Hepatocyte (in vitro differentiated cells): ENCODE measurements around the gene GTPBP4. TPM values are rescaled to one million over a fixed set of nuclear protein-coding genes. Genes with fewer than 3 reads are reported as not detected.

Experiments
- DNase-seq: peaks from one replicate; pipeline ENCODE4 v3.0.0-alpha.2; 2016; ENCODE audit warnings: low spot score
- H2AFZ ChIP-seq: fragments of 200-600 bp; sonication (generic); 2 replicates; pipeline ENCODE4 v1.6.0; 2016; ENCODE audit warnings: antibody characterized with exemption, mild to moderate bottlenecking
- H3K27ac ChIP-seq: fragments of 200-600 bp; sonication (generic); 2 replicates; pipeline ENCODE4 v1.5.1; 2016; ENCODE audit warnings: mild to moderate bottlenecking
- H3K27me3 ChIP-seq: fragments of 200-600 bp; sonication (generic); 2 replicates; pipeline ENCODE4 v1.6.1; 2016
- H3K36me3 ChIP-seq: fragments of 200-600 bp; sonication (generic); replicated peaks from 2 replicates; pipeline ENCODE4 v1.5.1; 2016; ENCODE audit warnings: low read depth; ENCODE audit not compliant: insufficient read depth
- H3K4me1 ChIP-seq: fragments of 200-600 bp; sonication (generic); 2 replicates; pipeline ENCODE4 v1.5.1; 2016; ENCODE audit warnings: mild to moderate bottlenecking, moderate library complexity; ENCODE audit not compliant: insufficient read depth
- H3K4me2 ChIP-seq: fragments of 200-600 bp; sonication (generic); 2 replicates; pipeline ENCODE4 v1.6.0; 2016
- H3K4me3 ChIP-seq: fragments of 200-600 bp; sonication (generic); 2 replicates; pipeline ENCODE4 v1.5.1; 2016; ENCODE audit warnings: mild to moderate bottlenecking
- H3K79me2 ChIP-seq: fragments of 200-600 bp; sonication (generic); 2 replicates; pipeline ENCODE4 v1.6.0; 2017; ENCODE audit warnings: mild to moderate bottlenecking
- H3K9me2 ChIP-seq: fragments of 200-600 bp; sonication (generic); replicated peaks from 2 replicates; pipeline ENCODE4 v1.6.0; 2017; ENCODE audit warnings: mild to moderate bottlenecking; ENCODE audit not compliant: insufficient read depth
- H3K9me3 ChIP-seq: fragments of 200-600 bp; sonication (generic); 2 replicates; pipeline ENCODE4 v1.5.1; 2016; ENCODE audit warnings: low read depth, mild to moderate bottlenecking
- H4K20me1 ChIP-seq: fragments of 200-600 bp; sonication (generic); 2 replicates; pipeline ENCODE4 v1.6.0; 2016; ENCODE audit warnings: mild to moderate bottlenecking; ENCODE audit not compliant: insufficient read depth, poor library complexity, severe bottlenecking
- EZH2 ChIP-seq: fragments of 200-600 bp; sonication (generic); IDR thresholded peaks from 2 replicates; pipeline ENCODE4 v1.6.1; 2016; ENCODE audit warnings: antibody characterized with exemption, mild to moderate bottlenecking, borderline replicate concordance
- EZH2phosphoT487 ChIP-seq: fragments of 200-600 bp; sonication (generic); IDR thresholded peaks from one replicate; pipeline ENCODE4 v1.6.1; 2018; ENCODE audit warnings: antibody characterized with exemption, mild to moderate bottlenecking, low read depth, moderate library complexity; ENCODE audit not compliant: unreplicated experiment, severe bottlenecking
- WGBS: methylation state at CpG from one replicate; pipeline ENCODE4 v1.1.6; 2016; ENCODE audit warnings: low lambda C conversion rate; ENCODE audit errors: missing lambda C conversion rate; 5-methylcytosine and 5-hydroxymethylcytosine counted together
- polyA plus RNA-seq: library from polyadenylated mRNA; unstranded; fragments of >200 nt; fragmentation: Nextera tagmentation; extraction: Ambion mirVana; gene quantifications from 2 replicates; pipeline ENCODE4 v1.2.1, GENCODE V29; 2016
- total RNA-seq: library from RNA; depleted of rRNA; stranded (reverse); fragments of >200 nt; gene quantifications from 2 replicates; pipeline ENCODE4 v1.2.3, GENCODE V29; 2014
- TF ChIP-seq, protein P1 (sequence below): fragments of 200-600 bp; sonication (generic); IDR thresholded peaks from 2 replicates; pipeline ENCODE4 v1.5.1; 2016; ENCODE audit warnings: antibody characterized with exemption, mild to moderate bottlenecking; ENCODE audit not compliant: poor library complexity

The GTPBP4 gene
- total and polyA plus RNA-seq, 2 experiments from 2014 or later: 34.2 to 55.5 TPM

DNA sequence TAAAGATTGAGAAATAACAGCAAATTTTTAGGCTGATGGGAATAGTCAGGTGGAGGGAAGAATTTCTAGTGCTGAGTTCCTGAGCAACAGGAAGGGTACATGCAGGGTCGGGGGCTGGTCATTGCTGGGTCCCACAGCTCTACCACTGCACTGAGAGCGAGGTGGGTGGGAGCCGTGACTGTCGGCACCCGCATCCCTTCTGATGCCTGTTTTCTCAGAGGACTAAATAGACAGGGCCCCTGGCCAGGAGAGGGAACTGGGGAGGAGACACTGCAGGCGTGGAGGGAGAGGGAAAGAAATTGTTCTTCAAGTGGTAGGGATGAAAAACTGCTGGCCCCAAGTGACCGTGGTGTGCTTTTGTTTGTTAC is 7.3 kb downstream of the GTPBP4 start:
- no peaks in the 10 kb centered on the region for H3K9me2 ChIP-seq
- peaks cover 9% of the 10 kb centered on the region for H4K20me1 ChIP-seq
- H3K79me2 ChIP-seq: peaks cover 46% of the 10 kb centered on the region
- 95% methylated on average over 7 of the region's 7 CpGs for WGBS
- H3K27ac ChIP-seq: no peak overlapping the region
- no peak for DNase-seq
- no peak overlapping the region for H3K4me2 ChIP-seq
- H3K9me3 ChIP-seq: no peaks in the 10 kb centered on the region
- peaks cover 10% of the 10 kb centered on the region for H3K36me3 ChIP-seq
- no peak overlapping the region for H2AFZ ChIP-seq
- no peaks in the 10 kb centered on the region for H3K27me3 ChIP-seq
- no peak for TF ChIP-seq EZH2phosphoT487
- no peak for TF ChIP-seq EZH2
- TF ChIP-seq, protein P1, sequence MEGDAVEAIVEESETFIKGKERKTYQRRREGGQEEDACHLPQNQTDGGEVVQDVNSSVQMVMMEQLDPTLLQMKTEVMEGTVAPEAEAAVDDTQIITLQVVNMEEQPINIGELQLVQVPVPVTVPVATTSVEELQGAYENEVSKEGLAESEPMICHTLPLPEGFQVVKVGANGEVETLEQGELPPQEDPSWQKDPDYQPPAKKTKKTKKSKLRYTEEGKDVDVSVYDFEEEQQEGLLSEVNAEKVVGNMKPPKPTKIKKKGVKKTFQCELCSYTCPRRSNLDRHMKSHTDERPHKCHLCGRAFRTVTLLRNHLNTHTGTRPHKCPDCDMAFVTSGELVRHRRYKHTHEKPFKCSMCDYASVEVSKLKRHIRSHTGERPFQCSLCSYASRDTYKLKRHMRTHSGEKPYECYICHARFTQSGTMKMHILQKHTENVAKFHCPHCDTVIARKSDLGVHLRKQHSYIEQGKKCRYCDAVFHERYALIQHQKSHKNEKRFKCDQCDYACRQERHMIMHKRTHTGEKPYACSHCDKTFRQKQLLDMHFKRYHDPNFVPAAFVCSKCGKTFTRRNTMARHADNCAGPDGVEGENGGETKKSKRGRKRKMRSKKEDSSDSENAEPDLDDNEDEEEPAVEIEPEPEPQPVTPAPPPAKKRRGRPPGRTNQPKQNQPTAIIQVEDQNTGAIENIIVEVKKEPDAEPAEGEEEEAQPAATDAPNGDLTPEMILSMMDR: no peak
- no peaks in the 10 kb centered on the region for H3K4me1 ChIP-seq
- H3K4me3 ChIP-seq: no peak overlapping the region

DNA sequence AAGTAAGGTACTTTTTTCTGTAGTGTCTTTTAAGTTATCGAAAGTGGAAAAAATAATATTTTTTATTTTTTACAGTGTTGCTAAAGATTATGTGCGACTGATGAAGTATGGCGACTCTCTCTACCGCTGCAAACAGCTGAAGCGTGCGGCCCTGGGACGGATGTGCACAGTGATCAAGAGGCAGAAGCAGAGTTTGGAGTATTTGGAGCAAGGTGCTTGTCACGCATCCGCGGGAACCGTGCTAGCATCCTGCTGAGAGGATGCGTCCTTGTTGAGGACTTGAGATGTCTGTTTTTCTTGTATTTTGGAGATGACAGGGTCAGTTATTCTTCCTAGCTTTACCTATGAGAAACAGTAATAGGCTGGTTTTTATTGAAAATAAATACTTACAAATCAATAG is 7.8 kb downstream of the GTPBP4 start:
- Histone ChIP-seq H3K79me2 (peaks cover 41% of the 10 kb centered on the region), H3K9me3 (no peaks in the 10 kb centered on the region), H3K27me3 (no peaks in the 10 kb centered on the region), H3K27ac (no peak overlapping the region), H3K4me3 (no peak overlapping the region), H3K4me1 (no peaks in the 10 kb centered on the region), H3K4me2 (no peak overlapping the region), H3K9me2 (no peaks in the 10 kb centered on the region), H4K20me1 (peaks cover 8% of the 10 kb centered on the region), H2AFZ (no peak overlapping the region), H3K36me3 (peaks cover 10% of the 10 kb centered on the region)
- no peak for DNase-seq
- TF ChIP-seq, protein P1: no peak
- no peak for TF ChIP-seq EZH2phosphoT487
- no peak for TF ChIP-seq EZH2
- WGBS: 99% methylated on average over 12 of the region's 12 CpGs

DNA sequence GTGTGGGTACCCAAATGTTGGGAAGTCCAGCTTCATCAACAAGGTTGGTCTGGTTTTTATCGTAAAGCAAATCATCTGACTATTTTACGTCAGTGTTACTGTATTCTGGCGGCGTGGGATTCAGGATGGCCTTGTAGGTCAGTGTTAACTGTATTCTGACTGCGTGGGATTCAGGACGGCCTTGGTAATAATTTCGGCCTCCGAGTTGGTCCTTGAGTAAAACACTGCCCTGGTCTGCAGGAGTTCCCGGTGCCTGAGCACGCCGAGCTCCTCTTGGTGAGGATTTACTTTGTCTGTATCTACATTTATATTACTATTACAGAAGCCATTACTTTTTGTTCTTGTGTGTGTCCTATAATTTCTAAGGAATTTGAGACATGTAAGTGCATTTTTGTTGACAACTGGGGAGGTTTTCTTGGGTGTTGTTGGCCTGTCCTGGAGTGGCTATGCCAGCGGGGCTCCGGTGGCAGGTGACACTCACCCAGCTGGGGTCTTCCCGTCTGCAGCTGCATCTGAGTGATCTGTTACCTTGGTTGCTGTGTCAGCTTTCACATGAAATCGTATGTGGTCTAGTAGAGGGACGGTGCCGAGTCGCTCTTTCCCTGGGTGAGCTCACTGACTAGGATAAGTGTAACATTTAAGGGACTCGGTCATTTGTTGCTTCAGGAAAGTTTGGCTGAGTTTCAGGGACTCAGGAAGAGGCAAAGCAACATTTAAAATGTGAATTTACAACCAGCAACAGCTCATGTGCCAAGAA is 9.2 kb downstream of the GTPBP4 start:
- peaks cover 39% of the 10 kb centered on the region for H3K79me2 ChIP-seq
- no peaks in the 10 kb centered on the region for H3K9me2 ChIP-seq
- H3K27me3 ChIP-seq: no peaks in the 10 kb centered on the region
- H3K4me3 ChIP-seq: no peak overlapping the region
- H3K9me3 ChIP-seq: peaks cover 5% of the 10 kb centered on the region
- H3K4me2 ChIP-seq: no peak overlapping the region
- DNase-seq: no peak
- H3K36me3 ChIP-seq: peaks cover 14% of the 10 kb centered on the region
- H2AFZ ChIP-seq: no peak overlapping the region
- TF ChIP-seq, protein P1: no peak
- TF ChIP-seq EZH2: no peak
- H4K20me1 ChIP-seq: peaks cover 4% of the 10 kb centered on the region
- WGBS: 88% methylated on average over 19 of the region's 19 CpGs
- no peaks in the 10 kb centered on the region for H3K4me1 ChIP-seq
- H3K27ac ChIP-seq: no peak overlapping the region
